Measurements from ENCODE around the gene PTGER3.

PTGER3 gene

DNA sequence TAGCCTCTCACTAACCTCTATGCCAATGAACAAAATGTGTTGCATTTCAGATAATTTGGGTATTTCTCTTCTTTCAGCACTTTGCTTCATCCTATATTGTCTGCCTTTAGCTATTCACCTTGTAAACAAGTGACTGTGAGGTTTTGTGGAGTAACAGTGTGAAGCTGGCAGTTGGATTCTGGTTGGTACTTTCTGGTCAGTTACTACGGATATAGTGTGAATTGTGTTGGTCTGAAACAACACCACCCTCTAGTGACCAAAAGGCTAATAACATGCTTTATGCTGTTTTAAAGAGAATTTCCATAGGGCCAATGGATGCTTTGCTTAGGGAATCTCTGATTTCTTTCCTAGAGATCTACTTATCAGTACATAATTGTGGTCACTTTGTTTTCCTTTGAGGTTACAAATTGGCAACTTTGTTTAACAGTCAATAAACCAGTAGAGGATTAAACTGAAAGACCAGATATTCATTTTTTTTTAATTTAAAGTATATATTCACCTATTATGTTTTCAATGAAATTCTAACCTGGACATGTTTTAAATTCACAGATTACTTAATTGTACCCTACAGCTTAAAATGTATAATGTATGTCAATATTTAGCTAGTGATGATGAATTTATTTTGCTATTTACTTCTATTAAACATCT is 2.5 kb upstream of the PTGER3 start:
- no peak for DNase-seq

GRCh38 chr1:71046891-71047634 is 553 bp downstream of the PTGER3 start:
- no peak for DNase-seq

DNA sequence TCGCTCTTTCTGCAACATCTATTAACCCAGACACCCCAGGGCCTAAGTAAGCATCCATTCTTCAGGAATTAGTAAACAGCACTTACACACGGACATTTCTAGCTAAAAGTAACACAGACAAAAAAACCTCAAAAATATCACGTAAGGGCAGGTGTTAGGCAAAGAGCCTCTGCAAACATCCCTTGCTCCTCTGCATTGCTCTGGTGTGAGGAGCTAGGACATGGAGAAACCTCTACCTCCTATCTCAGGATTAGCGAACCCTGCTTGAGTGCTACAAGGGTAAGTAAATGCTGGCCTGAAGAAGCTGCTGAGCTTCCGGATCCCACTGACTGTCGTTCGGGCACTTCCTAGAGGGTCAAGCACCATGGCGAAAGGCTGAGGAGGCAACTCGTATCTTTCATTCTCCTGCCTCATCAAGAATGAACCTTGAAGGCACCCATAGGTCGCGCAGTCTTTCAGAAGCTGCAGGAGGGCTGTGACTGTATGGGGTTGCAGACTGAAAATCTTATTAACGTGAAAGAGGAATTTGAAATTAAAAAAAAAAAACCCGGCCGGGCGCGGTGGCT is 2.1 kb downstream of the PTGER3 start:
- no peak for DNase-seq

DNA sequence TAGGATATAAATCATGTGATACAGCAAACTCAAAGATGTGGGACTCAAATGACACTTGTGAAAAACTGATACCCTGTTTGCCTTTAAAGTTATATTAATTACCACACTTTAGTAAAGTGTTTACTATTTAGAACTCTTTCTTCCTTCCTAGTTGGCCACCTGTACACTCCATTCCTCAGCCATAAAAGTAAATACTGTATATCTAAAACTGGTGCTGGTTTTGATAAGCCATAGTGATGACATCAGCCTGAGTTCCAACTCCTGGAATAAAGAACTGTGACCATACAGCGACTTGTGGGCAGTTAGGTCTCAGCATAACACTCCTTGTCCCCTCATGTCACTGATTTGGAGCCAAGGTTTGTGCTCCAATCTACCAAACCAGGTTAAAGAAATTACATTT is 2.8 kb downstream of the PTGER3 start:
- no peak for DNase-seq

GRCh38 chr1:71043065-71043464 is 4.6 kb downstream of the PTGER3 start:
- no peak for DNase-seq

GRCh38 chr1:71041806-71042205 is 5.8 kb downstream of the PTGER3 start:
- DNase-seq = no peak

DNA sequence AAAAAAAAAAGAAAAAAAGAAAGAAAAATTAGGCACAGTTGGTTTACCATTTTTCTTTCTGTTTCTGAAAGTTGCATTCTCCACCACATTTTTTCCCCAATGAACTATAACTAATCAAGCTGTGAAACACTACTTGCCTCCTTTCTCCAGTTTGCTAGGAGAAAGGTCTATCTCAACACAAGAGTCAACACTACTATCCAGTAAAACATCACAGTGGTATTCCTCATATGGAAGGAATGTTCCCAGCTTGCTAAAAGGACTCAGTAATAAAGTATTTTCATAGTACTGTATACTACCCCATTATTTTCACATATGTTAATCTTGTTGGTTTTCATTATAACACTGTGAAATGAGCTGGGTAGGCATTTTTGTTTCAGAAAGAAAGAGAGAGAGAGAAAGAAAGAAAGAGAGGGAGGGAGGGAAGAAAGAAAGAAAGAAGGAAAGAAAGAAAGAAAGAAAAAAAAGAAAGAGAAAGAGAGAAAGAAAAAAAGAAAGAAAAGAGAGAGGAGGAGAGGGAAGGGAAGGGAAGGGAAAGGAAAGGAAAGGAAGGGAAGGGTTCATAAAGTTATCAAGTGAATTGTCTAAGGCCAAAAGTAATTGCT is 7.9 kb downstream of the PTGER3 start:
- DNase-seq = no peak

GRCh38 chr1:71038942-71039341 is 8.7 kb downstream of the PTGER3 start:
- DNase-seq = no peak

DNA sequence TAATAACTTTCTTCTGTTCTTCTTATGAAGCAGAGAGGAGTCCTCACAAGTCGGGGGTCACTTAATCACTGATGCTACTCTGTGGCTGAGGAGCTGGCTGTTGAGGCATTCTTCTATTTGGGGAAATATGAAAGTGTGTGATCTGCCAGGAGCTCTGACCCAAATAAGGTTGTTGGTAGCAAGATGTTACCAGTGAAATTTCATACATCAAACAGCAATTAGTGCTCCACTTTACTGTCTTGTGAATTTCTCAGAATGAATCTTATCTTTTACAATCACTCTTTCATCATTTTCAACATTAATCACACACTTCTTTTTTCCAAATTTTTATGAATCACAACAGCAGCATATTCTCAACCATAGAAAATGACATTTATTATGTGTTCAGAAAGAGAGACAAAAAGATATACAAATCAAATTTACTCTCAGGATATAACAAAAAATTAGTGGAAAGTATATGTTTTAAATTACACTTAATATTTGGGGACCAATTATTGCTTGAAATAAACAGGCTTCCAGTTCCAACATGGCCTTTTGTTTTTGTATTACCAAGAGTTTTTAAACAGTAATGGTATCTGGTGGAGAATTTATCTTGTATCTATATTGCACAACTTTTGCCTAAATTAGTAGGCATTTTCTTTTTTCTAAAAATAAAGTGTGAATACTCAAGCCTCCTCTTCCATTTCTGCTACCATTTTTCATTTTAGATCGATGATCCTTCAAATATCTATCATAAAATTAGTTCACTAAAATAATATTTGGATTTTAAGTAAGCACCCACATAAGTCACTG is 9.6 kb downstream of the PTGER3 start:
- DNase-seq = no peak

DNA sequence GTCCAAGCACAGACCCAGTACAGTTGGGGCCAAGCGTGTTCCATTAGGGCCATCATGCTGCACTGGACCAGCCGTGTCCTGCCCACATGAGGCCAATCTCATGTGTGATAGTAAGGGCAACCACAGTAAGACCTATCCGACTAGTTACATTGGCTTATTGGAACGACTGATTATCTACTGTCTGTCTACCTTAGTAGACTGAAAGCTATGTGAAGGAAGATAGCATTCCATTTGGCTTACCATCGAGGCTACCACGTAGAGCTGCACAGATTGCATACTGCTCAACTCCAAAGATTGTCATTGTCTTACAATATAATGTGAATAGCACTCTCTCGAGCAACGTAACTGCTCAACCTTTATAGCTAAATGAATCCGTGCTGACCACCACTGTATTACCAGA is 10.6 kb downstream of the PTGER3 start:
- DNase-seq = no peak

GRCh38 chr1:71033136-71033535 is 14.5 kb downstream of the PTGER3 start:
- no peak for DNase-seq

DNA sequence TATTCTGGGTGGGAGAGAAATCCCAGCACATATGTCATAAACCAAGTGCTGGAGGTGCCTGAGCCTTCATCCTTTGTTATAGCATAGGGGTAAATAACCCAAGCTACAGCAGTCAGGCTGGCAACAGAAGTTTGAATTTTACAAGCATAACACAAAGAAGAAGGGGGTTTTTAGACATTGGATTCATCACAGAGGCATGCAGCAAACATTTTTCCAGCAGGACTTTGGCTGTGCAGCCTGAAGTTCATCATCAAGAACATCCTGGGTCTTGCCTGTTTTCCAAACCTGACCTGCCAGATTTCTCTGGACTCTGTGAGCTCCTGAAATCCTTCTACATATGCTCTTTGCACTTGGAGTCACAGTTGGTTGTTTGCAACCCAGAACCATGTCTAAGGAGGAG is 16.2 kb downstream of the PTGER3 start:
- no peak for DNase-seq

DNA sequence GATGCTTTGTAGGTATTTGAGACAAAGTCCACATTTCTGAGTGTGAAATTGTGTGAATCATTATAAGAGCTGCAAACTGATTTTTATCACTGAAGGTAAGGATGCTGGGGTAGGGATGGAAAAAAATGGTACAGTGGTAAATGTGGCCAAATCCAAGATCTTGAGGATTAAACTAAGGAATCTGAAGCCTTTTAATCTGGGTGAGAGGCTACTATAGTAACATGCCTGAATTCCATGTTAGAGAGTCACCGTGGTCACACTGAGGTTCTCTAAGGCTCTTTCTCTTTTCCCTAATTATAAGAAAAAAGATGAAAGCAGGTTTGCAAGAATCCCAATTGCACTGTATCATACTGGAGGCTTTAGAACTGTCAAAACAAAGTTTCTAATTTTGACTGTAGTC is 17.6 kb downstream of the PTGER3 start:
- no peak for DNase-seq

GRCh38 chr1:71028981-71029380 is 18.6 kb downstream of the PTGER3 start:
- no peak for DNase-seq

DNA sequence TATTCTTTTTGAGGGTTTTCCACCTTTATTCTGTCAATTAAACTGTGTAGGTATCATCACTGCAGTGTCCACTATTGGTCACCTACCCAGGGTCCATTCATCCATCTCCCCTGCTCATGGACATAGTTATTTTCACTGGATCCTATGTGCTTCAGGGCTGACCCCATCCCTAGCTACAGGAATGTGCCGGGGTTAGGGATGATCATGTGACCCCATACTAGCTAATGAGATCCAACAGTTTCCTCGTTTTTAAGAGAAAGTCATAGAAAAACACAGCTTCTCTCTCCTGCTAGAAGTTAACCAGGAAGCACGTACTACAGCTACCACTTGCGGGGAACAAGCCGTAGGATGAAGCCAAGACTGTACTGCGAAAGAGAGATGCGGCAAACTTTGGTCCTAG is 19.6 kb downstream of the PTGER3 start:
- no peak for DNase-seq

- no peak for DNase-seq
Measured at GRCh38 chr1:71026093-71026492, 21.5 kb downstream of the PTGER3 start.

- no peak for DNase-seq
Measured at GRCh38 chr1:71023515-71023914, 24.1 kb downstream of the PTGER3 start.

GRCh38 chr1:71019233-71019969 is 28.2 kb downstream of the PTGER3 start:
- no peak for DNase-seq

GRCh38 chr1:71018791-71019190 is 28.8 kb downstream of the PTGER3 start:
- no peak for DNase-seq

DNA sequence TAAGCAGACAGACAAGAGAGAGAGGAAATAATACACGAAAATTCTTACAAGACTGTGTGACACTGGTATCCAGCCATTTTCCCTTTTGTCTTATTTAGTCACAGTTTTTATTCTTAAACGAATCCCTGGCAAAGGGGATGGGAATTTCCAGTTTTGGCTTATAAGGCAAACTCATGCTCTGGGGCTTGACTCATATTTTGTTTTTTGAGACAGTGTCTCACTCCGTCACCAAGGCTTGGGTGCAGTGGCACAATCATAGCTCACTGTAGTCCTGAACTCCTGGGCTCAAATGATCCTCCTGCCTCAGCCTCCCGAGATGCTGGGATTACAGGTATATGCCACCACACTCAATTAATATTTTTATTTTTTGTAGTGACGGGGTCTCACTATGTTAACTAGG is 31.9 kb downstream of the PTGER3 start:
- no peak for DNase-seq

- DNase-seq = no peak
Measured at GRCh38 chr1:71014178-71014579, 33.4 kb downstream of the PTGER3 start.

GRCh38 chr1:71002709-71003475 is 44.7 kb downstream of the PTGER3 start:
- DNase-seq = no peak

All from activated CD4-positive, alpha-beta T cell treated with anti-CD3 and anti-CD28 coated beads for 1 hour (primary cell).